ENCODE results near the gene CELF4.

Gene CELF4

DNA sequence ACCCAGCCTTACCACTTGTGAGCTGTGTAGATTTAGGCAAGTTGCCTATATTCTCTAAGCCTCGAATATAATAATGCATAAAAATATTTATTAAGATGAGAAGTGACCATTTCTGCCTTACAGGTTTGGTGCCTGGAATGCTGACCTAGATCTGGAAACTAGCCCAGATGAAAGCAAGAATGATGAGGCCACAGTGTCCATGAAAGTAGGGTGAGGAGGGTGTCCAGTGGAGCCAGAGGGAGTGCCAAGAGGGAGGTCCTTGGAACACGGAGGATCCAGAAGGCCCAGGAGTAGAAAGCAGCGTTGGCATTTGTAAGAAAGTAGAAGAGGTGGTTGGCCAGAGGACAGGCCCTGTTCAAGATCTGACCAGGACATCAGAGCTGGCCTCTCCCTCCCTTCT lies 334.3 kb downstream of the CELF4 start:
- TF ChIP-seq TCF12 (IDR thresholded peaks at IDR 0.05; ENCODE audit: low read depth) (no peak), CEBPB (IDR thresholded peaks at IDR 0.05) (no peak), YY1 (IDR thresholded peaks at IDR 0.05; ENCODE audit: low read depth) (no peak)
- TF ChIP-seq, protein P1, sequence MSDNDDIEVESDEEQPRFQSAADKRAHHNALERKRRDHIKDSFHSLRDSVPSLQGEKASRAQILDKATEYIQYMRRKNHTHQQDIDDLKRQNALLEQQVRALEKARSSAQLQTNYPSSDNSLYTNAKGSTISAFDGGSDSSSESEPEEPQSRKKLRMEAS (IDR thresholded peaks at IDR 0.05), result no peak

DNA sequence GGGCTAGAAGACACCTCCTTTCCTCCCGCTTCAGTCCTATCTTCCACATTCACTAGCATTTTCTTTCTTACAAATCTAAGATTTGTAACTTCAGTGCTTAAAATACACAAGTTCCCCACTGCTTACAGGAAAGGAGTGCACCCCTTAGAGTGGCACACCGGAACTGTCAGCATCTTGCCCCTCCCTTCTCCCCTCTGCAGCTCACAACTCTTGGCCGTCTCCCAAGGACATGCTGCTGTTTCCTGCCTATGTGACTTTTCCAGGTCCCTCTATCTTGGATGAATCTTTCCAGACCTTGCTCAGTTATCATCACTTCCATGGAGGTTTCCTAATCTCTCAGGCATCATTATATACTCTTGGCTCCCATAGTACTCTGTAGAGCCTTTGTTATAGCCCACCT lies 334.8 kb downstream of the CELF4 start:
- no peak for TF ChIP-seq TCF12 (IDR thresholded peaks at IDR 0.05; ENCODE audit: low read depth)
- no peak for TF ChIP-seq TAF1 (IDR thresholded peaks at IDR 0.05; ENCODE audit: low read depth)
- no peak for TF ChIP-seq EP300 (IDR thresholded peaks at IDR 0.05; ENCODE audit: borderline replicate concordance)
- TF ChIP-seq, protein P2, sequence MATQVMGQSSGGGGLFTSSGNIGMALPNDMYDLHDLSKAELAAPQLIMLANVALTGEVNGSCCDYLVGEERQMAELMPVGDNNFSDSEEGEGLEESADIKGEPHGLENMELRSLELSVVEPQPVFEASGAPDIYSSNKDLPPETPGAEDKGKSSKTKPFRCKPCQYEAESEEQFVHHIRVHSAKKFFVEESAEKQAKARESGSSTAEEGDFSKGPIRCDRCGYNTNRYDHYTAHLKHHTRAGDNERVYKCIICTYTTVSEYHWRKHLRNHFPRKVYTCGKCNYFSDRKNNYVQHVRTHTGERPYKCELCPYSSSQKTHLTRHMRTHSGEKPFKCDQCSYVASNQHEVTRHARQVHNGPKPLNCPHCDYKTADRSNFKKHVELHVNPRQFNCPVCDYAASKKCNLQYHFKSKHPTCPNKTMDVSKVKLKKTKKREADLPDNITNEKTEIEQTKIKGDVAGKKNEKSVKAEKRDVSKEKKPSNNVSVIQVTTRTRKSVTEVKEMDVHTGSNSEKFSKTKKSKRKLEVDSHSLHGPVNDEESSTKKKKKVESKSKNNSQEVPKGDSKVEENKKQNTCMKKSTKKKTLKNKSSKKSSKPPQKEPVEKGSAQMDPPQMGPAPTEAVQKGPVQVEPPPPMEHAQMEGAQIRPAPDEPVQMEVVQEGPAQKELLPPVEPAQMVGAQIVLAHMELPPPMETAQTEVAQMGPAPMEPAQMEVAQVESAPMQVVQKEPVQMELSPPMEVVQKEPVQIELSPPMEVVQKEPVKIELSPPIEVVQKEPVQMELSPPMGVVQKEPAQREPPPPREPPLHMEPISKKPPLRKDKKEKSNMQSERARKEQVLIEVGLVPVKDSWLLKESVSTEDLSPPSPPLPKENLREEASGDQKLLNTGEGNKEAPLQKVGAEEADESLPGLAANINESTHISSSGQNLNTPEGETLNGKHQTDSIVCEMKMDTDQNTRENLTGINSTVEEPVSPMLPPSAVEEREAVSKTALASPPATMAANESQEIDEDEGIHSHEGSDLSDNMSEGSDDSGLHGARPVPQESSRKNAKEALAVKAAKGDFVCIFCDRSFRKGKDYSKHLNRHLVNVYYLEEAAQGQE (IDR thresholded peaks at IDR 0.05; ENCODE audit: low read depth), result no peak
- TF ChIP-seq NFIC (IDR thresholded peaks at IDR 0.05), result no peak
- no peak for TF ChIP-seq EGR1 (IDR thresholded peaks at IDR 0.05)
- no peak for TF ChIP-seq CEBPB (IDR thresholded peaks at IDR 0.05)
- TF ChIP-seq TEAD4 (IDR thresholded peaks at IDR 0.05), result no peak
- TF ChIP-seq, protein P1 (IDR thresholded peaks at IDR 0.05), result no peak
- no peak for TF ChIP-seq ZBTB7A (IDR thresholded peaks at IDR 0.05; ENCODE audit: low read depth)
- no peak for TF ChIP-seq FOXM1 (IDR thresholded peaks at IDR 0.05; ENCODE audit: borderline replicate concordance, low read depth)
- TF ChIP-seq, protein P3, sequence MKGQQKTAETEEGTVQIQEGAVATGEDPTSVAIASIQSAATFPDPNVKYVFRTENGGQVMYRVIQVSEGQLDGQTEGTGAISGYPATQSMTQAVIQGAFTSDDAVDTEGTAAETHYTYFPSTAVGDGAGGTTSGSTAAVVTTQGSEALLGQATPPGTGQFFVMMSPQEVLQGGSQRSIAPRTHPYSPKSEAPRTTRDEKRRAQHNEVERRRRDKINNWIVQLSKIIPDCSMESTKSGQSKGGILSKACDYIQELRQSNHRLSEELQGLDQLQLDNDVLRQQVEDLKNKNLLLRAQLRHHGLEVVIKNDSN (IDR thresholded peaks at IDR 0.05), result no peak
- no peak for TF ChIP-seq YY1 (IDR thresholded peaks at IDR 0.05; ENCODE audit: low read depth)
- no peak for TF ChIP-seq CREB1 (IDR thresholded peaks at IDR 0.05; ENCODE audit: low read depth)
- no peak for TF ChIP-seq RAD21 (IDR thresholded peaks at IDR 0.05; ENCODE audit: low read depth)

DNA sequence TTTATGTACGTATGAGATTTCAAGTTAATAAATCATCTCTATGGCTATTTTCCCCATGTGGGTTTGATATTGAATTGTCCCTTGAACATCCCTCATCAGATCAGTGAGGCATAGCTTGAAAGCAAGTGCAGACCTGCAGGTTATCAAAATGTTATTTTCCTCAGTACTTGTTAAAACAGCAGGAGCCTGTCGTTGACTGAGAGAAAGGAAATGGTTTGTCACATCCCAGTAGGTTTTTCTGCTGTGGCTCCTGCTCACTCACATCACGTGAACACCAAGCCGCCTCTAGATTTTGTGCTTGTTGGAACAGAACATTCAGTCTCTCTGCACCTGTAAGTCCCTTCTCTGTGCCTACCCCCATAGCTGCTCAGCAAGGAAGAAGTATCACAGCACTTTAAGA lies 340.3 kb downstream of the CELF4 start:
- no peak for TF ChIP-seq EGR1 (IDR thresholded peaks at IDR 0.05)
- no peak for TF ChIP-seq EP300 (IDR thresholded peaks at IDR 0.05; ENCODE audit: borderline replicate concordance)

DNA sequence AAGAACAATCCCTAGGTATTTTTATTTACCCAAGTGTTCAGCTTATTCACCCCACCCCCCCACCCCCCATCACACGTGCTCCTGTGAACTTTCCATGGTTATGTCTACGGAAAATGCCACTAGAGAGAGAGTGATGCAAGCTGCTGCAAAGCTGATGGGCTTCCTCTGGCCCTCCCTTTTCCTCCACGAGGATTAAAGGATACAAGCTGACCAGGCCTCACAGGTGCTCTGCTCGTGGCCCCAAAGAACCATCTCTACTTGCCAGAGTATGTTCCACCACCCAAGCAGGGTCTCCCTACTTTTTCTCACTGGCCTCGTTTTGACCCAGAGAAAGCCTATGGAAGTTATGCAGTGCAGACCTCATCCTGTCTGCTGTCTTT lies 342.6 kb downstream of the CELF4 start:
- TF ChIP-seq CEBPB (IDR thresholded peaks at IDR 0.05), result no peak
- TF ChIP-seq TAF1 (IDR thresholded peaks at IDR 0.05; ENCODE audit: low read depth), result no peak
- TF ChIP-seq TCF12 (IDR thresholded peaks at IDR 0.05; ENCODE audit: low read depth), result no peak
- no peak for TF ChIP-seq EGR1 (IDR thresholded peaks at IDR 0.05)
- no peak for TF ChIP-seq NFIC (IDR thresholded peaks at IDR 0.05)
- no peak for TF ChIP-seq RAD21 (IDR thresholded peaks at IDR 0.05; ENCODE audit: low read depth)
- TF ChIP-seq EP300 (IDR thresholded peaks at IDR 0.05; ENCODE audit: borderline replicate concordance), result no peak
- TF ChIP-seq FOXM1 (IDR thresholded peaks at IDR 0.05; ENCODE audit: borderline replicate concordance, low read depth), result no peak
- TF ChIP-seq, protein P3 (IDR thresholded peaks at IDR 0.05), result no peak
- no peak for TF ChIP-seq CREB1 (IDR thresholded peaks at IDR 0.05; ENCODE audit: low read depth)
- TF ChIP-seq YY1 (IDR thresholded peaks at IDR 0.05; ENCODE audit: low read depth), result no peak
- no peak for TF ChIP-seq TEAD4 (IDR thresholded peaks at IDR 0.05)
- TF ChIP-seq, protein P1 (IDR thresholded peaks at IDR 0.05), result no peak
- no peak for TF ChIP-seq ZBTB7A (IDR thresholded peaks at IDR 0.05; ENCODE audit: low read depth)
- TF ChIP-seq, protein P2 (IDR thresholded peaks at IDR 0.05; ENCODE audit: low read depth), result no peak

DNA sequence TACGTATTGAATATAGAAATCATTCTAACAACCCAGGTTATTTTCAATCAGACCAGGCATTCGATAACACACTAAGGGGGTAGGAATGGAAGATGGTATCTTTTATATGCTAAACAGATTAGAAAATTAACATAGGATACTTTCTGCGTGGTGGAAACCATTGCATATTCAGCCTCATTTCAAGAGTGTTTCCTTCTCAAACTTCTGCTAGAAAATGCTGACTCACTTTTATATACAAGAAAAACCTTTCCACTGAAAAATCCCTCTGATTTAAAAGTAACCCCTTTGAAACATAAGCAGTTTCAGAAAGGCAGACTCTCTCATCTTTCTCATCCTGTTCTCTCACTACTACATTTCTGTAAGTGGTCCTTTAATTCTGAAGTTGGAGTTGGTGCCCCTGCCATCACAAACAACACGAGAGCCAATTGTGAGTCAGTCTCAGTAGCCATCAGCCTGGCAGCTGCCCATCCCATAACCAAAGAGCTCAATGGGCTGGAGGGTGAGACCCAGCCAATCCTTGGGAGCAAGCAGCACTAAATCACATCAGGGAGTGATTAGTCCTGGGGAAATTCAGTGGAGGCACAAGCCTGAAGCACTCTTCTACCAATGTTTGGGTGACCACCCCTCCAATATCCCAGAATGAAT lies 343.1 kb downstream of the CELF4 start:
- TF ChIP-seq TEAD4 (IDR thresholded peaks at IDR 0.05), result no peak
- no peak for TF ChIP-seq EGR1 (IDR thresholded peaks at IDR 0.05)
- TF ChIP-seq, protein P2 (IDR thresholded peaks at IDR 0.05; ENCODE audit: low read depth), result no peak
- no peak for TF ChIP-seq NFIC (IDR thresholded peaks at IDR 0.05)
- TF ChIP-seq CEBPB (IDR thresholded peaks at IDR 0.05), result no peak
- TF ChIP-seq FOXM1 (IDR thresholded peaks at IDR 0.05; ENCODE audit: borderline replicate concordance, low read depth), result no peak
- no peak for TF ChIP-seq CREB1 (IDR thresholded peaks at IDR 0.05; ENCODE audit: low read depth)
- no peak for TF ChIP-seq YY1 (IDR thresholded peaks at IDR 0.05; ENCODE audit: low read depth)
- no peak for TF ChIP-seq ZBTB7A (IDR thresholded peaks at IDR 0.05; ENCODE audit: low read depth)
- TF ChIP-seq, protein P3 (IDR thresholded peaks at IDR 0.05), result no peak
- TF ChIP-seq TAF1 (IDR thresholded peaks at IDR 0.05; ENCODE audit: low read depth), result no peak
- no peak for TF ChIP-seq EP300 (IDR thresholded peaks at IDR 0.05; ENCODE audit: borderline replicate concordance)

Data from Ishikawa (cell line).